NAMALWA (cell line): Measurements from ENCODE around the gene PRM3.

Source experiments
- DNase-seq: peaks from one replicate; pipeline ENCODE4 v3.0.0-alpha.2; 2015; ENCODE audit warnings: low spot score

PRM3 gene

DNA sequence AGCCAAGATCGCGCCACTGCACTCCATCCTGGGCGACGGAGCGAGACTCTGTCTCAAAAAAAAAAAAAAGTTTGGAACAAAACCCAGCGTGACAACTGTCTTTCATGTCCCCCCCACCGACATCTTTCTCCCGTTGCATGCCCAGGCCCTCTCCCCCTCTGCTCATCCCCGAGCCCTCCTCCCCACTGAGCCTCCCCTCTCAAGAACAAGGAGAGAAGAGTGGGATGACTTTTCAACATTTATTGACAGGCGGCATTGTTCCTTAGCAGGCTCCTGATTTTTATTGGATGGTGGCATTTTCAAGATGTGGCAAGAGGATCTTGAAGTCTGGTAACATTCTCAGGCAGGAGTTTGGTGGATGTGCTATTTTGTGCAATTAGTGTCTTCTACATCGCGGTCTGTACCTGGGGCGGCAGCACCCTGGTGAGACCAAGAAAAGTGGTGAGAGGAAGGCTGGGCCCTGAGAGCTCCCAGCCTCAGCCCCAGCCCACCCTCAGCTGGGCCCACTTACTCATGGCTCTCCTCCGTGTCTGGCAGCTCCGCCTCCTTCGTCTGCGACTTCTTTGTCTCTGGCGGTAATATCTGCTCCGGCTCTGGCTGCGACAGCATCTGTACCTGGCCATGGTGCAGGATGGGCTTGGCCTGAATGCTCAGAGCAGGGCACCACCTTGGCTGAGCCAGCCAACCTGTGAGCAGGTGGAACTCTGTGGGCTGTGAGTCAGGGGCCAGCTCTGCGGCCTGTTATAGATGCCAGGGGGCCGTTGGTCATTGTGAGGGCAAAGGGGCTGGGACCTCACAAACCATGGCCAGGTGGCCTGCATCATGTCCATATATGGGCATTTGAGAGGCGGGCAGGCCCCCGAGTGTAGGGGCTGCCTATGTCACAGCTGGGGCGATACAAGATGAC is 7.4 kb upstream of the PRM3 start, which contains the start of gene PRM1:
PRM1 (minus strand) TSS at position 715 of the 907 bp plus-strand sequence; CDS start at position 623, 92 bp downstream.
- DNase-seq: no peak

- no peak for DNase-seq
These were observed 5.5 kb upstream of the PRM3 start for GRCh38 chr16:11278681-11279628.

GRCh38 chr16:11277607-11278337 is 4.3 kb upstream of the PRM3 start:
- DNase-seq: no peak

- DNase-seq: no peak
These were observed 3.6 kb upstream of the PRM3 start for GRCh38 chr16:11276896-11277593.

GRCh38 chr16:11276143-11276895 is 2.9 kb upstream of the PRM3 start, which contains the start of gene PRM2:
Gene PRM2 (minus strand): TSS chr16:11276480. CDS start chr16:11276370, 110 bp downstream.
- DNase-seq: no peak

GRCh38 chr16:11274964-11275363 is 1.5 kb upstream of the PRM3 start:
- no peak for DNase-seq

GRCh38 chr16:11273721-11274324 is 394 bp upstream of the PRM3 start:
- no peak for DNase-seq

DNA sequence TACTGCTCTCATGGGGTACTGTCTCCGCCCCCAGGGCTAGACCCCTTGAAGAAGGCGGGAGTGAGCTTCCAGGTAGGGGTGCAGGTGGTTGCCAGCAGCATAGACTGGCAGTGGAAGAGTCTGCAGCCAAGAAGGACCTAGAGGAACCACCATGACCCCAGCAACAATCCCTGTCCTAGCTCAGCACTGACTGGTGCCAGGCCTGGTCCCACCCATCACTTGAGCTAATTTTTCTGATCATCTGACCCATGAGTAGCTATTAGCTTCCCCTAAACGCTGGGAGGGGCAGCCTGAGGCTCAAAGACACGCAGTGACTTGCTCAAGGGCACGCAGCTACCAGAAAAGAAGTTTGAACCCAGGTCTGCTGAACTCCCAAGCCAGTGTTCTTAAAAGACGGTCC is 945 bp downstream of the PRM3 start:
- DNase-seq: no peak

DNA sequence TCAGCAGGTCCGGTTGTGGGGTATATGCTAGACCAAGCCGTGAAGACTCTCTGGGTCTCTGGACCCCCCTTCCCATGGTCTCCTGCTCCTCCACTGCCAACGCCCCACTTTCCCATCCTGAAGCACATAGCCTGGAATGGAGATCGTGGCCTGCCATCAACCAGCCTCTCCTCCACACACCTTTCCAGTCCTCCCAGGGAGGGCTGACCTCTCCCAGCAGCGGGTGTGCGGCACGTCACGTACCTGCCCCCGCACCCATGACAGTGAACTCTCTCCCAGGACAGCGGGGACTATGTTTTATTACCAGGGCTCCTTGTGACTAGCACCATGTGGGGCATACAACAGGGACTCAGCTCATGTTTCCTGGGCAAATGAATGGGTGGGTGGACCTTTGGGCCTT is 1.8 kb downstream of the PRM3 start:
- DNase-seq: no peak

DNA sequence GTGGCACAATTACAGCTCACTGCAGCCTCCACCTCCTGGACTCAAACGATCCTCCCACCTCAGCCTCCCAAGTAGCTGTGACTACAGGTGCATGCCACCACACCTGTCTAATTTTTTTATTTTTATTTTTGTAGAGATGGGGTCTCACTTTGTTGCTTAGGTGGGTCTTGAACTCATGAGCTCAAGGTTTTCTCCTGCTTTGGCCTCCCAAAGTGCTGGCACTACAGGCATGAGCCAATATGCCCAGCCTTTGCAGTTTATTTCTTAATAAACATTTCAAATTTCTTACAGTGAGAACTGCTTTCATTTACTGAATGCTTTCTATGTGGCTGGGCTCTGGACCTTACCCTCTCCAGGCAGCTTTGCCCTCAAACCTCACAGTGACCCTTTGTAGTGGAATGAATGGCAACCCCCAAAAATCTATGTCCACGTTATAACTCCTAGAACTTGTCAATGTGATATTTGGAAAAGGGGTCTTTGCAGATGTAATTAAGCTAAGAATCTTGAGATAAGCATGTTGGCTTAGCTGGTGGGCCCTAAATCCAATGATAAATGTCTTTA is 2.7 kb downstream of the PRM3 start:
- no peak for DNase-seq

DNA sequence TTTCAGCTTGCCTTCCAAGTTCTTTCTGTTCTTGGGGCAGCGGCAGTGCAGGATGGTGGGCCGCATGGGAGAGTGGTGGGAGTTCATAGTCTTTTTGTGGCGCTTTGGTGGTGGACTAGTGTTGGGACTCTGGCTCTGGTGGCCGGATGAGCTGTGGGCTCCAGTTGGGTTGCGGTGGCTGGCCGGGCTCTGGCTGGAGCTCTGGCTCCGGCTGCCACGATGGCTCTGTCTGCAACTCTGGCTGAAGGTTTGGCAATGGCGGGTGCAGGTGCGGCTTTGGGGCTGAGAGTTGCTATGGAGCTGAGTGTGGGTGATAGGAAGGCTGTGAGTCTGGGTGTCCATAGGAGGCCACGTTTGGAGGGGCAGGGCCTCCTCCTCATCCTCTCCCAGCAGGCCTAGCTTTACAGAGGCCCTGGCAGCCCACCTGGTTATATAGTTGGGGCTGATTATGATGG is 4.5 kb downstream of the PRM3 start, which contains the start of gene TNP2:
TNP2 (minus strand) TSS at position 405 of the 455 bp plus-strand sequence; CDS start at position 342, 63 bp downstream.
- DNase-seq: no peak

DNA sequence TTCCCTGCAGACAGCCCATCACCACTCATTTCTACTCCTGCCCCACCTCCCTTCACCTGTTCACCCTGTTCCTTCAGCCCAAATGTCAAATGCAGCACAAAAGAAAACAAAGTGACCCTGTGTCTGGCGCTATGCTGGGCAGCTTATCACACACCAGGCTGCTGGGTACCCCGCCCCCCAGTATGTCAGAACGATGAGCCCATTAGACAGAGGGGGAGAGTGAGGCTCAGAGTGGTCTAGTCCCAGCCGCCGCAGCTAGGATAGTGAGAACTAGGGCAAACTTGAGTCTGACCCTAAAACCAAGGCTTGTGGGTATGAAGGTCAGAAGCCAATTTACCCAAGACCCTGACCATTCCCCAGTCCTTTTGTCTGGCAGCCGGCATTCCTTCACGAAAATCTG is 8.3 kb downstream of the PRM3 start:
- DNase-seq: no peak

DNA sequence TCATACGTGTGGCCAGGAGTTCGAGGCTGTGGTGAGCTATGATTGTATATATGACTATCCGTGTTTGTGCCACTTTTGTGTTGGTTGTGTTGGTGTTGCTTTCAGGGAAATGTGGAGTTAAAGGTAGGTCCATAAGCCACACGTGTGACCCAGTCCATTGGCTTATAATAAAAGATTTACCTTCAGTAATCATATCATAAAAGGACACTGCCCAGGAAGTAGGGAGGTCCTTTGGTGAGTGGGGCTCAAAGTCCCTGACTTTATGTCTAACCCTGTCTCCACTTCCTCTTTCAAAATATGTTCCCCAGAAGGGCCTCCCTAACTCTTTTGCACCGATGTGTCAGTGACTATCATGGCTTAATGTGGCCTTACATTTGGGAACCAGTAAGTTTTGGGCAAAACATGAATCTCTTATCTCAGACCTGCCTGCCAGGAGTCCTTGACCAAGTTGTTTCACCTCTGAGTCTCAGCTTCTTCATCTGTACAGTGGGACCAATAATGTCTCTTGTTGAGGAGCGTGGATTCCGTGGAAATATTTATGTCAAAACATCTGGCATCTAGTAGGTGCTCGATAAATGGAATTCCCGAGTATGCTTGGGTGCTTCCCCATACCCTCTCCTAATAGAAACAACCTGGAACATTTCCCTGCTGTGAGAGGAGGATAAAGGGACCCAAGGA is 9.1 kb downstream of the PRM3 start:
- DNase-seq: no peak

DNA sequence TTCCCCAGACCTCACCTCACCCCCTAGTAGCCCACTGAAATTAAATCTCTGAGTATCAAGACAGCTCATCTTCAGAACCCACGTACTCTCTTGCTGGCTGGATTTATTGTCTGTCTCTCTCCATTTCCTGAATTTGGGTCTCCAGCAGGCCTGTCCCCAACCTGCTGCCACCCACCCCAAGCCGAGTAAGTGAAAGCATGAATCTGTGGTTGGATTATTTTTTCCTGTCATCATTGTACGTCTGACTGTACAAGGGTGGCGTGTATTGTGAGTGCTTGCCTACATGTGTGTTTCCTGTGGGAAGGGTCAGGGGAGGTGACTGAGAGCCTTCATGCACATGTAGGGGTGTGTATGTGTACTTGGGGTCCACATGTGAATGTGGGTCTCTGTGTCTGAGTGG is 9.7 kb downstream of the PRM3 start:
- DNase-seq: no peak

GRCh38 chr16:11262915-11263314 is 10.5 kb downstream of the PRM3 start:
- DNase-seq: no peak

DNA sequence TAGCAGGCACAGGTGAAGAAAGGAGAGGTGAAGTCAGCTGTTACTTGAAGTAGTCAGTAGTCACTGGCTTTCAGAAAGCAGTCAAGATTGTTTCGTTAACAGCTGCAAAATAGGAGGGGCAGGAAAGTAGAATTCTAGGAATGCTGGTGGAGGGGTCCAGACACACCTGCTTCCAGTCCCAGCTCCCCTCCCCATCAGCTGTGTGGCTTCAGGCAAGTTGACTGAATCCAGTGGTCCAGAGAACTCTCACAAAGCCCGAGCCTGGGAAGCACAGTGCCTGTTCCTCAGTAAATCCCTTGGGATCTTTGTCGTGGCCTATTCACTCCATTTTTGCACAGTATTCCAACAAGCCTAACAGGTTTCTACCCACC is 12.8 kb downstream of the PRM3 start:
- no peak for DNase-seq

GRCh38 chr16:11259655-11260595 is 13.5 kb downstream of the PRM3 start:
- DNase-seq: no peak
